GM20431 (cell line): ENCODE measurements around the gene NFKBIZ.
"Not testable (repeated sequence)": the region's sequence is repeated elsewhere in the genome, so short reads cannot be mapped to it uniquely, and the experiment has no call there.

ENCODE experiments used
- in situ Hi-C: fragments of 300-500 bp; cut with MseI, MboI; formaldehyde crosslinking; loops from one replicate; pipeline ENCODE4 v1.15.0; 2020; ENCODE audit warnings: low sequenced_read_pairs; ENCODE audit not compliant: unreplicated experiment

NFKBIZ gene

DNA sequence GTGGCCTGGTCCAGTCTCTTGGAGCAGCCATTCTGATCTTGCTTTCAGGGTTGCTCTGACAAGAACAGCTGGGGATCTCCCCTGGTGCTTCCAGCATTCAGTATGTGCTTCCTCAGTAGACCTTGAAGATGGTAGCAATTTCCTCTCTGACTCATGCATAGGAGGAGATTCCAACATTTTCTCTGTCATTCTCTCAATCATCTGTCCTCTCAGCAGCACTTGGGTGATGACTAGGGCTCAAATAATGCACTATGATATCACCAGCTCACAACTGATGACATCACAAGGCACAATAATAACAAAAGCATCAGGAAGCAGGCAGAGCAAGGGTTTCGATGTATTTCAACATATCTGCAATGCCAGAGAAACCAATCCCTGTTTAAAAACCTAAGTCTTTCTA, 52.7 kb downstream of the NFKBIZ start:
- in situ Hi-C loops: no loop called here

DNA sequence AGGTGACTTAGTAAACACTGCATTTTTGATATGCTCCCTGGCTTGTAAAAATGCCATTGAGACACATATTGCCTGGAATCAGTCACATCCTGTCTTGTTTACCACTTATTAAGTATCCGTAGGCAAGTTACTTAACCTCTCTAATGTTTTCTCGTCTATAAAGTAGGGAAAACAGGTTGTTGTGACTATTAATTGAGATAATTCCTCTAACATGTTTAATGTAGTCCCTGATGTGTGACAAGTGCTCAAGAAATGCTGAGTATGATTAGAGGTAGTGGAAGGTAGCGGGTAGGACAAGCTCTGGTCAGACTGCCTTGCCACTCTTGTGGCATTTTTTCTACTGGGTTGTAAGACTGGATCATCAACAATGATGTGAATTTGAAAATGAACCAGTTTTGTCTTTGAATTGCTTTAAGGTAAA, 54.1 kb downstream of the NFKBIZ start:
- in situ Hi-C loops: no loop called here

GRCh38 chr3:101905573-101905972, 56.3 kb downstream of the NFKBIZ start:
- in situ Hi-C loops: not testable (repeated sequence)
